GM12873 (cell line): Measurements from ENCODE around the gene FSD2.

Experiments used
- CTCF ChIP-seq: IDR thresholded peaks from 2 replicates; pipeline ENCODE4 v1.5.1; 2012; ENCODE audit warnings: low read depth, mild to moderate bottlenecking, moderate library complexity, low read length, control low read depth; ENCODE audit not compliant: insufficient read depth; ENCODE audit errors: missing control alignments

Gene FSD2

GRCh38 chr15:82848241-82848993, 42.5 kb upstream of the FSD2 start:
- no peak for TF ChIP-seq CTCF

GRCh38 chr15:82847703-82848102, 41.8 kb upstream of the FSD2 start:
- no peak for TF ChIP-seq CTCF

GRCh38 chr15:82846621-82847020, 40.8 kb upstream of the FSD2 start:
- no peak for TF ChIP-seq CTCF

GRCh38 chr15:82845686-82846085, 39.8 kb upstream of the FSD2 start:
- TF ChIP-seq CTCF = no peak

GRCh38 chr15:82843566-82843965, 37.7 kb upstream of the FSD2 start:
- no peak for TF ChIP-seq CTCF

- no peak for TF ChIP-seq CTCF
Measured at GRCh38 chr15:82840166-82840565, 34.3 kb upstream of the FSD2 start.

- TF ChIP-seq CTCF = no peak
Measured at GRCh38 chr15:82839136-82839535, 33.3 kb upstream of the FSD2 start.
